ENCODE results near the gene NR2F1-AS1.

DNA sequence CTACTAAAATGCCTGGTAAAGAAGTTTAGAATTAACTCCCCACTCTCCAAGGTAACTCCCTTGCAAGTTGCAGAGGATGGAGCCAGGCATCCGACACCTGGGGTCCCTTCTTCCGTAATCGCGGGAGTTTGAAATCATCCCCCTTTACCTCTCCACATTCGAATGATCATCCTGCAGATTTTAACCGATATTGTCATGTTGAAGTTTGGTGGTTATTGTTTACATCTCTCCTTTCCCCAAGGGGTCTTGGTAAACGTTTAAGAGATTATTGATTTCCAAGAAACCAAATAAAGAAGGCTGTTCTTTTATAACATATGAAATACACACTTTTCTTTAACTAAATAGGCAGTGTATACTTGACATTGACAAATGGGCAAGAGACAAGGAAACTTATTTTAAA lies 28.7 kb upstream of the NR2F1-AS1 start:
- TF ChIP-seq, protein P1, sequence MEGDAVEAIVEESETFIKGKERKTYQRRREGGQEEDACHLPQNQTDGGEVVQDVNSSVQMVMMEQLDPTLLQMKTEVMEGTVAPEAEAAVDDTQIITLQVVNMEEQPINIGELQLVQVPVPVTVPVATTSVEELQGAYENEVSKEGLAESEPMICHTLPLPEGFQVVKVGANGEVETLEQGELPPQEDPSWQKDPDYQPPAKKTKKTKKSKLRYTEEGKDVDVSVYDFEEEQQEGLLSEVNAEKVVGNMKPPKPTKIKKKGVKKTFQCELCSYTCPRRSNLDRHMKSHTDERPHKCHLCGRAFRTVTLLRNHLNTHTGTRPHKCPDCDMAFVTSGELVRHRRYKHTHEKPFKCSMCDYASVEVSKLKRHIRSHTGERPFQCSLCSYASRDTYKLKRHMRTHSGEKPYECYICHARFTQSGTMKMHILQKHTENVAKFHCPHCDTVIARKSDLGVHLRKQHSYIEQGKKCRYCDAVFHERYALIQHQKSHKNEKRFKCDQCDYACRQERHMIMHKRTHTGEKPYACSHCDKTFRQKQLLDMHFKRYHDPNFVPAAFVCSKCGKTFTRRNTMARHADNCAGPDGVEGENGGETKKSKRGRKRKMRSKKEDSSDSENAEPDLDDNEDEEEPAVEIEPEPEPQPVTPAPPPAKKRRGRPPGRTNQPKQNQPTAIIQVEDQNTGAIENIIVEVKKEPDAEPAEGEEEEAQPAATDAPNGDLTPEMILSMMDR (optimal IDR thresholded peaks at IDR 0.05 in 1 of 3, IDR thresholded peaks at IDR 0.05 in 1 of 3, conservative IDR thresholded peaks at IDR 0.05 in 1 of 3; ENCODE audit: extremely low read depth in 1 of 3, insufficient read depth in 2 of 3, low read length in 3 of 3) = no peak
- TF ChIP-seq EZH2 (IDR thresholded peaks at IDR 0.05; ENCODE audit: low read length) = peak; percentile 69

Measured in keratinocyte (primary cell).